Measurements from ENCODE around the gene IPO9. TPM values are rescaled to one million over a fixed set of nuclear protein-coding genes. Genes with fewer than 3 reads are reported as not detected.

Gene IPO9
- total RNA-seq, 1 experiment from 2014 or later: 38.9 TPM

DNA sequence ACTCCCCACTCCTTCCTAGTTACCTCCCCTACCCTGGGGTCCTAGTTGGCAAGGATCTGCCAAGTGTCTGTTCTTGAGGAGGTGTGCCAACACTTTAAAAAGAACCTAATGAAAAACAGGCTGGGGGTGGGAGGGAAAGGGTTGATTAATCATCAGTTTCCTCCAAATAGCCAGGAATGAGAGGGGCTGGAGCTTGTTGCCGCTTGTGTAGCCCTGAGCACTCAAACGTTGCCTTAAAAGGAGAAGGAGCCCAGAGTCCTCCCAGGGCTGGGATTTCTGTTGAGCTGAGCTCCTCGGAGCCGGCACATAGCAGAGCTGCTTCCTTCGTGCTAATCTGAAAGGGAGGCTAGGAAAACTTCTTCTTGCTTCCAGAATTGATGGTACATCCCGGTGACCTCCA lies 75.6 kb downstream of the IPO9 start:
- DNase-seq (ENCODE audit: low read depth): peak; percentile 21

DNA sequence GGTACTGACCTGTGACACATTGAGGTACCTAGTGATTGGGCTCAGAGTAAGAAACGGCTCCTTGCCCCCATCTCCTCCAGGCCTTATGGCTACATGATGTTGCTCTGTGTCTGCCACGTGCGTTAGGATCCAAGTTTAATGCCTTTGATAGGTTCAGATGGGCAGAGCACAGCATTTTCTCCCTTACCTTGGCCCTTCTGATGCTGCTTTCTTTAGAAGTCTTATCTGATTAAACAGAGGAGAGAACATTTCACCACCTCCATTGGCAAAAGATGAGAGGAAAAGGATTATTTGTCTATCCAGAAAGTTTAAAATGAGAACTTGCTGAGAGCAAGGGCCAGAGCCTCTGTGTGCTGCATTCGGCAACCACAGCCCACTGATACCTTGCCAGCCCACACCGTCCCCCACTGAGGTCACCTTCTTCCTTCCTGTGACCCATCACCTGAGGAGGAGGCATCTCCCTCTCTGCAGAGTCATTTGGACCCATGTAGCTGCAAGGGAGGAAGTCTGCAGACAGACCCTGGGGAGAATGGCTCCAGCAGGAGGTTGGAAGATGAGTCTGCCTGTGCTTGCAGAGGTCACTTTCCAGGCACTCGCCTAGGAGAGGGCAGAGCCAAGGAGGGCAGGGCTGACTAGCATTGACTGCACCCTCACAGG lies 76.4 kb downstream of the IPO9 start:
- DNase-seq (ENCODE audit: low read depth): no peak

DNA sequence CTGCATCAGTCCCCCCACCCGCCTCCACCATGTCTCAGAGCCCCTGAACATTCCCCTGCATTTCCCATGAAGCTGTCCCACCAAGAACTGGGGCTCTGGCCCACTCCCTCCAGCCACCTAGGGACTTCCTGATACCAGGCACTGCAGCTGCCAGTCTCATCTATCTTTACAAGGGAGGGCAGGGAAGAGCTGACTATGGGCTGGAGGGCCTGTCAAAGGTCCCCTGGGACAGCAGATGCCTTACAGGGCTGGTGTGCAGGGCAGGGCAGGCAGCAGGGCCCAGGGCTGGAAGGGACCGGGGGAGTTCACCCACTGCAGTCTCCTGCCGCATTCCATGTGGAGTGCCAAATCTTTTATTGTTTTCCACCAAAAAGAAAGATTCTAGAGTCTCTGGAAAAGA lies 77.4 kb downstream of the IPO9 start:
- no peak for DNase-seq (ENCODE audit: low read depth)

DNA sequence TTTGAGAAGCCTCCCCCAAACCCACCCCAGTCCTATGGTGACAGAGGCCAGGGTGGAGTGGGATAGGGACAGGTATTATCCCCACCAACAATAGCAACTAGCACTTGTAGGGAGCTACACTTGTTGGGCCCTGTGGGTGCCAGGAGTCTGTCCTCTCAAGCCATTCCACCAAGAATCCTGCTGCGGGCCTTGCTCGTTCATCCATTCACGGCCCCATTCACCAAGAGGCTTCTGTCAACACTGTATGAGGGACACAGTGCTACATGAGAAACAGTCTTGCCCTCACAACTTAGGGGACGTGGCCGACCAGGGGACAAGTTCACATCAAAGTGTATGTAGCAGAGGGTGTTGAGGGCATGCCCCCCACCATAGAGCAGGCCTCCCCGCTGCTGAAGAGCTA lies 78.7 kb downstream of the IPO9 start:
- no peak for DNase-seq (ENCODE audit: low read depth)

DNA sequence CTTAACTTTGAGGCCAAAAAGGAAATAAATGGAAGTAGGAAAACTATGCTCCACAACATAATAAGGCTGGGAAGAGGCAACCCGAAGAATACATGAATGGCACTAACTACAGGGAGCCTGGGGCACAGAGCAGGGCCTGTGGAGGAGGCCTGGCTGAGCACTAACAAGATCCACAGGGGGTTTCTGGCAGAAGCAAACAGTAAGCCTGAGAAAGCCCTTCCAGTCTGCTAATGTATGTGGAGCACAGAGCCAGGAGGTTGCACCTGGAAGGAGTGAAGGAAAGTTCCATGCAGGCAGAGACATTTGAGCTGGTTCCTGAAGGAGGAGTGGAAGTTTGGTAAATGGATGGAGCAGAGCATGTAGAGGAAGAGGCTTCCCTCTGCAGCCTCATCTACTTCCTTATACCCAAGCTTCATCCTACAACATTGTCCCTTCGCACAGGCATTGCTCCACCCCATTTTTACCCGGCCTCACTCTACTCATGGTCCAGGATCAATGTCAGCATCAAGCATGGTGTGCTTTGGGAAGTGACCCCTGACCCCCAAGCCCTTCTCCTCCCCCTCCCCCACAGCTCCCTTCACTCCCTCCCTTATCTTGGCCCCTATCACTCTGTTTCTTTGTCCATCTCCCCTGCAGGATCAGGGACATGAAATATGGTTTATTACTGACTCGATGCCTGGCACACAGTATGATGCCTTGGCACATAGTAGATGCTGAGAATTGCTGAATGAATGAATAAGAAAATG lies 83.0 kb downstream of the IPO9 start:
- no peak for DNase-seq (ENCODE audit: low read depth)

DNA sequence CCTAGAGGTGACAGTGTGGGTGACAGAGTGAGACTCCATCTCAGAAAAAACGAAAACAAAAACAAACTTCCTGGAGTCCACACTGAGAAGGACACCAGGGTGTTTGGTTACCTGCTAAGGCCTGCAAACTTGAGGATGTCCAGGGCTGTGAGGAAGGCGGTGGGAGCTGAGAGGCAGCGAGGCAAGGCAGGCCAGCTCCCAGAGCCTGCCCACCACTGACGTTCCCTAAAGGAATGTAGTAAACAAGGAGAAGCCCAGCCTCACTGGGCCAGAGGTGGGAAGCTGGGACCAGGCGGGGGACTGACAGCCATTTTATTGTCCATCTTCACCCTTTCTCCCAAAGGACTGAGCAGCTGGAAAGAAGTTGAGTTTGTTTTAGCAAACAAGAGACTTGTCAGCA lies 83.9 kb downstream of the IPO9 start:
- no peak for DNase-seq (ENCODE audit: low read depth)

DNA sequence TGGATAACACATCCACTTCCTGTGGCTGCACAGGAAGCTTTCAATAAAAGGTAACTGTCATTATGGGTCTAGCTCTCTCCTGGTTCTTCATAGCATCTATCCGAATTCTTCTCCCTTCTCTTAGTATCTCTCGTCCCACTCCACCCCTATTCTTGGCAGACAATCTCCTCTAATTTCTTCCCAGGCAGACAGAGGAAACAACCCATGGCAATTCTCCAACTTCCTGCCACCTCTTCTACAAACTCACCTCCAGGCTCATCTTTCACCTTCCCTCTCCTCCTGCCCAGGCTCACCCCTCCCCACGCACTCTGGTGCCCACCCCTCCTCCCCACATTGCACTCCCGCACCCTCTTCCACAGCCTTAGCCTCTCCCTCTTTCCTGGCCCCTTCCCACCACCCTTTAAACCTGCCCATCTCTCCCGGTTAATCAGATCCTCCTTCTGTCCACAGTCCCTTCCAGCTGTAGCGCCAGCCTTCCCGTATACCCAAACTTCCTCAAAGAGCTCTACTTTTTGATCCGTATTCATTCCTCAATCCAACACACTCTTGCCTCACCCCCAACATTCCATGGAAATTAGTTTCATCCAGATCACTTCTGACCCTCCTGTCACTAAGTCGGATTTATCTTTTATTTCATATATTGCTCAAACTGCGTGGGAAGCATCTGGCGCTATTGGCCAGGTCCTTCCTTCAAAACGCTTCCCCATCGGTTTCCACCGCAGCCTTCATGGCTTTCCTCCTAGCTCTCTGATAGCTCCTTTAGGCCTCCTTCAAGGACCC lies 85.7 kb downstream of the IPO9 start:
- no peak for DNase-seq (ENCODE audit: low read depth)

DNA sequence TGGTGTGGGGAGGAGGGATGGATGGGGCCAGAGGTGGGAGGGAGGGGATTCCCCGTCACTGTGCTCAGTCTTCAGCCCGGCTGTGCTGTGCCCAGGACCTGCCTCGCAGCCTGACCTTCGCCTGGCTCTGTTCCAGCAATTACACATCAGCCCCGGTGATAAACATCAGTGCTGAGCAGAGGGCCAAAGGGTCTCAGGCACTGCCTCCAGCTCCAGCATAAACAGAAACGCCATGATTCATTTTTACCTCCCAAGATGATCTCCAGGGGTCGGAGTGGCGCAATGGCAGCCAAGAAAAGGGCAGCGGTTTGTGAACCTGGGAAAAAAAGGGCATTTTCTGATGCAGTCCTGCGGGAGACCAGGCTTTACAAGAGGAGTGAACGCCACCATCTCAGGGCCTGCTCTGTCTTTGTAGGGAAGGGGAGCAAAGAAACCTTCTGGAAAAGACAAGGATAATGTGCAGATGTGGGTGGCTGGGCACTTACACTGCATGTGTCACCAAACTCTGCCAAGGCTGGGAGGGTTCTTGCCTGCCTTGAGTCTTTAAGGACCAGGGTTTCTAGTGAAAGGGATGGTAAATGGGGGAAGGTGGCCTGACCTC lies 87.8 kb downstream of the IPO9 start:
- DNase-seq (ENCODE audit: low read depth): peak; percentile 75

DNA sequence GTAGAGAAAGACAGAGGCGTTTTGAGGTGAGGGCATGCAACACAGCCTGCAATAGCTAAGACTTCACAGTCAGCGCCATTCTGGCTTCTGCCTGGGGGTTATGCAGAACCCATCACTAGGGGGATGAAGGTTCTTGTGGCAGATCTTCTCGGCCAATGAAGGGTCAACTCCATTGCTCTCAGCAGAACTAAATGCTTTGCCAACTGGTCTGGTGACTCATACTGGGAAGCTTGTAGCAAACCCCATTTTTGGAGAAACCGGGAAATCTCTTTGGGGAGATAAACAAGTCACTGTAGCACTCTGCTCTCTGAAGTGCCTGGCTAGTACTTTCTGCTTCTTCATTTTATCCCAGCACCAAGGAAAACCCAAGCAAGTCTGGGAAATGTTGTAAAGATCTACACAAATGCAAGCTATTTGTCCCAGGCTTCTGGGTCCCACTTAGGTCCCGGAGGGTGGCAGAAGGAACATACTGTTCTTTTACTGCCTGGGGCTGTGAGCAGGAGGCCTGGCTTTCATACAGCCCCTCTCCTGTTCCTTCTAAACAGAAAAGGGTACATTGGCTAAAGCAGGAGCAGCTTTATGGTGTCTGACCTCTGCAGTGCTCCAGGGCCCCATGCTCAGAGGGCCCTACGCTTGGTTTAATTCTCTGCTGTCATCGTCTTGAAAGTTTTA lies 88.5 kb downstream of the IPO9 start:
- DNase-seq (ENCODE audit: low read depth): peak; percentile 23

DNA sequence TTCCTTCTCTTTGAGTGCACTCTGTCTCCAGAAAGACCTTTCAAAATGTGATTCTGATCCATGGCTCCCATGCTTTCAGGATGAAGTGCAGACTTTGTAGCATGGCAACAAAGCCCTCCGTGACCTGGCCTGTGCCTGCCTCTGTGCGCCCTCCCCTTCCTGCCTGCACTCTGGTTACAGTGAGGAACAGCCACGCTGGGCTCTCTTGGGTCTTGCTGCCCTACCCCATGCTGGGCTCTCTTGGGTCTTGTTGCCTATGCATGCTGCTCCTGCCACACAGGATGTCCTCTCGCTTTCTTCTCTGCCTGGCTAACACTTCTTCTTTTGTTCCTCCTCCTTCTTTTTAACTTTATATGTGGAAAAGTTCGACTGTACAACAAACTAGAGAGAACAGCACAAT lies 89.4 kb downstream of the IPO9 start:
- DNase-seq (ENCODE audit: low read depth): no peak

DNA sequence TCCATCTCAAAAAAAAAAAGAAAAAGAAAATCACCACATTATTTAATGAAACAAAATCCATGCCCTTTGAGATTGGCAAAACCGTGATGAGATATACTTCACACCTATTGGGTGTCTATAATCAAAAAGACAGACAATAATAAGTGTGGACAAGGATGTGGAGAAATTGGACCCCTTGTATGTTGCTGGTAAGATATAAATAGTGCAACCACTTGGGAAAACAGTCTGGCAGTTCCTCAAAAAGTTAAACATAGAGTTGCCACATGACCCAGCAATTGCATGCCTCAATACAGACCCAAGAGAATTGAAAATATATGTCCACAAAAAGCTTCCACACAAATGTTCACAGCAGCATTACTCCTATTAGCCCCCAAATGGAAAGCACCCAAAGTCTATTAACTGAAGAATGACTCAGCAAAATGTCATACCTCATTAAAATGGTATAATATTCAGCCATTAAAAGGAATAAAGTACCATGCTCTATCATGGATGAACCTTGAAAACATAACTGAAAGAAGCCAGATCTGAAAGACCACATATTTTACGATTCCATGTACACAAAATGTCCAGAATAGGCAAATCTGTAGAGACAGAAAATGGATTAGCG lies 93.1 kb downstream of the IPO9 start:
- no peak for DNase-seq (ENCODE audit: low read depth)

DNA sequence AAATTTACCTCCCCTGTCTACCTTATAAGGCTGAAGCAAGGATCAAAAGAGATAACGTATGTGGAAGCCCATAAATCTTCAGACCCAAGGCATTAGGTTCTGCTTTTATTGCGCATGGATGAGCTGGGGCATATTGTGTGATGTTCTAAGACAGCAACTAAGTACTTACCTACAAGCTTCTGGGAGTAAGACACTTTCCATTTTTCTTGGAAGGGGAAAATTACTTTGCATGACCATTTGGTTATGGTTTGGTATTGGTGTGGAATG lies 96.3 kb downstream of the IPO9 start:
- DNase-seq (ENCODE audit: low read depth): no peak

DNA sequence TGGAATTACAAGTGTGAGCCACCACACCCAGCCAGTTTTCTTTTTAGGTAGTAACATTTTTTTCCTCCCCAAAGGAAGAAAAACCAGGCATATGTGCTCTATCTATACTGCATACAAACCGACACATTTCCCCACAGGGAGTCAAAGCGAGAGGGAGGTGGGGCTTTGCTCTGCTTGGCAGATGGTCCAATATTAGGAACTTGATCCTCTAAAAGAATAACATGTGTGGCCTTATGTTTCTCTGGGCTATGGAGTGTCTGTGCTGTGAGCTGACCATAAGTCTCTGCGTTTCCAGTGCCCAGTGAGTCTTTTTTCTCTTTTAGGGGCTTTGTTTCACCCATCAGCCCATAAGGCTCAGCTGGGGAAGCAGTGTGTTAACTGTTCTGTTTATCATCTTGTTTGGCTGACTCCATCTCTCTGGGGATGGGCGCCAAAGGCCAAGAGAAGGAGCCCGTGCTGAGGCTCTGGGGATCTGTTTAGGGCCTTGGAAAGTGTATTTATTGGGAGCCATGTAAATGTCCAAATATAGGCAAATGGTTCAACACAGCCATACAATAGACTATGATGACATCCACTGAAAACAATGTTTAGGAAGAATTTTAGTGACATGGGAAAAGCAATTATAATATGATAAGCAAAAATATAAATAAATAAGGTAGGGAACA lies 97.2 kb downstream of the IPO9 start:
- DNase-seq (ENCODE audit: low read depth): no peak

DNA sequence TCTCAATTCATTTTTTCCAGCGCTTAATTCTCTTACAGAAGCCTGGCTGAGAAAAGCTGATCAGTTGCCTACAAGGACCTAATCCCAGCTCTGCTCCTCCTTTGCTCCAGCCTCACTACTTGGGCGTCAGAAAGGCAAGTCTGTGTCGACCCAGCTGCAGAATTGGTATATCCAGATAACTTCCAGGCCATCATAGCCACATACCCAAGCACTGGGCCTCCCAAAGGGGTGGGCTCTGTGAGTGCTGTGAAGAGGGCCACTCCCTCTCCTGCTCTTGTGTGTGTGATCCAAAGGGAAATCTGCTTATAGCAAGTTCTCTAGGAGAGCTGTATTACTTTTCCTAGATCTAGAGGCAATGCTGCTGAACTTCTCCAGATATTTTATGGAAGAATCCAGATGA lies 99.3 kb downstream of the IPO9 start:
- DNase-seq (ENCODE audit: low read depth): no peak

DNA sequence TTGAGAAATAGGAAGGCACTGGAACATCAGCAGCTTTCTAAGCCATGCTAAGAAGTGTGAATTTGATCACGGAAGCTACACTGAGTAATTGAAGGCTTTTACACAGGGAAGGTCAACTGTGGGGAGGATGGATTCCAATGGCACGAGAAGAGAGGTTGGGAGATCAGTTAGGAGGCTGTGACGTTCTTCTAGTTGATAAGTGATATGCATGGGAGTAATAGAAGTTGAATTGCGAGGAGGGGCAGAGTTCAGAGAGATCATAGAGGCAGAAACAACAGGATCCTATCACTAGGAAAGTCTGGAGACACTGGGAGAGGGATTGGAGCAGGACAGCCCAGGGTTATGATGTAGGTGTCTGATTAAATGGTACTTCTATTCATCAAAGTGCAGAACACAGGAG lies 101.2 kb downstream of the IPO9 start:
- DNase-seq (ENCODE audit: low read depth): no peak

DNA sequence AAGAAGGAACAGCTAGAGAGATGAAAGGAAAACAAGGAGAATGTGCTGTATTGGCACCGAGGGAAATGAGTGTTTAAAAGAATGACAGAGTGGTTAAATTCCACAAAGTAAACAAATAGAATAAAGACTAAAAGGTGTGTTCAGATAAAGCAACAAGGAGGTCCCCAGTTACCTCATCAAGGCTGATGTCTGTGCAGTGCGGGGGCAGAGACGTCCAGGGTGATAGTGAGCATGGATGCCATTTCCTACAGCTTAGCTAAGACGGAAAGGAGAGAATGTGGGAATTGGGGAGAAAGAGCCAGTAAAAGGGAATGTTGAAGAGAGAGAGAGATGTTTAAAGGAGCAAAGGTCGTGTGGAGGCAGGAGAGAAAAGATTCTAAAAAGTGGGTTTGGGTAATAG lies 101.8 kb downstream of the IPO9 start:
- DNase-seq (ENCODE audit: low read depth): no peak

Small RNA genes lying within 50 kb of the gene (small RNA-seq; reads per million reads assigned to genes)
- gene MIR1231 (not detected), gene MIR6739 (not detected)

Other genes starting within 250 kb of the IPO9 start
- gene SHISA4, start 59.7 kb downstream of the IPO9 start, total RNA-seq (2014; rRNA removed; shearing (Covaris generic)): 7.0 and 10.9 TPM in 2 replicates
- not detected in 2 replicates for gene LMOD1, start 117.4 kb downstream of the IPO9 start, total RNA-seq (2014; rRNA removed; shearing (Covaris generic))
- gene TIMM17A, start 126.3 kb downstream of the IPO9 start, total RNA-seq (2014; rRNA removed; shearing (Covaris generic)): 99.3 and 101 TPM in 2 replicates
- 56.7 and 70.8 TPM in 2 replicates for gene RNPEP, start 153.5 kb downstream of the IPO9 start, total RNA-seq (2014; rRNA removed; shearing (Covaris generic))
- not detected in 2 replicates for gene ELF3, start 181.4 kb downstream of the IPO9 start, total RNA-seq (2014; rRNA removed; shearing (Covaris generic))

Data from HT1080 (cell line).